Gastroesophageal sphincter (tissue), 3 donors: ENCODE data around the gene TBC1D1.

Source experiments
- CTCF ChIP-seq, 4 experiments: fragments of 200-600 bp in 2 of 4; fragments of 450-650 bp in 2 of 4; sonication (generic) in 1 of 4; IDR thresholded peaks; one replicate each; pipeline ENCODE4 v1.5.1; 2017 to 2019; ENCODE audit warnings: antibody characterized with exemption in 4 of 4, mild to moderate bottlenecking in 2 of 4, moderate library complexity in 2 of 4
- POLR2AphosphoS5 ChIP-seq: sonication (generic); formaldehyde crosslinking; IDR thresholded peaks from one replicate; pipeline ENCODE4 v1.6.1; 2017; ENCODE audit warnings: antibody characterized with exemption

GRCh38 chr4:37914539-37914938 is 23.7 kb downstream of the TBC1D1 start:
- TF ChIP-seq POLR2AphosphoS5 (no peak), CTCF (IDR thresholded peaks at IDR 0.05) (no peak)
